SK-N-MC (cell line): Measurements from ENCODE around the gene DRICH1.

ENCODE experiments used
- EZH2 ChIP-seq: fragments of 200-600 bp; sonication (generic); IDR thresholded peaks from one replicate; pipeline ENCODE4 v1.6.1; 2017; ENCODE audit warnings: antibody characterized with exemption
- POLR2AphosphoS5 ChIP-seq: IDR thresholded peaks from 2 replicates; pipeline ENCODE4 v1.6.1; 2012; ENCODE audit warnings: mild to moderate bottlenecking, low read depth, low read length, borderline replicate concordance

DNA sequence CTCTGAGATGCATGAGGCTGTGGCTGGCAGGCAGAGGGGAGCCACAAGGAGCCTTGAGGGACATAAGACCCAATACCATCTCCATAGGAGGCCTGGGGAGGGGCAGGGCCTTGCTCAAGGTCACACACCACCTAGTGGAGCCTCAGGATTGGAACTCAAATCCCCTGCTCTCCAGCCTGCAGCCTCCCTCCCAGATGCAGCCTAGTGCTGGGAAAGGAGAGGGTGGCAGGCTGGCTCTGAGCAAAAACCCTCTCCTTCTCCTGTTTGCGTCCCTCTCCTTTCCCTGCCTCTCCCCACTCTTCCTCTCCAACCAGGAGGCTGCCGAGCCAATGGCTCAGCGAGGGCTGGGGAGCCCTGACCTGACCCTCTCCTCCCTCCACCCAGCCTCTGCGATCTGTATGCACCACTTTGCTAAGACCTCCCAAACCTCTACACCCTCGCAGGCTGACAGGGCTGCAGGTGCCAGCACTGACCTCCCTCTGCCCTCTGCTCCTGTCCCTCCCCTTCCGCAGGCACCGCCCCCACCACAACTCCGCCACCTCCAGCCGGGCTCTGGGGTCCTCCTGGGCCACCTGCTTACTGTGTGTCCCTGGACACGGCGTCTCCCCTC is 66.7 kb downstream of the DRICH1 start:
- TF ChIP-seq POLR2AphosphoS5 (no peak), EZH2 (no peak)
